Right atrium auricular region (tissue), 2 donors: ENCODE measurements around the gene PPP4C. TPM values are rescaled to one million over a fixed set of nuclear protein-coding genes. Genes with fewer than 3 reads are reported as not detected.

ENCODE experiments used
- DNase-seq: peaks from one replicate; pipeline ENCODE4 v3.0.0-alpha.2; 2019; ENCODE audit warnings: low spot score
- H3K27ac ChIP-seq, 2 donors: fragments of 200-600 bp; sonication (generic); 1 replicate in 1 of 2; 2 replicates in 1 of 2; pipeline ENCODE4 v1.5.1; 2016 to 2019
- H3K27me3 ChIP-seq, 2 donors: fragments of 200-600 bp; sonication (generic); one replicate each; pipeline versions ENCODE4 v1.5.1 to v1.6.0; 2017 to 2019
- H3K36me3 ChIP-seq: fragments of 200-600 bp; sonication (generic); one replicate; pipeline ENCODE4 v1.5.1; 2016
- H3K4me1 ChIP-seq, 2 donors: fragments of 200-600 bp; sonication (generic); one replicate each; pipeline versions ENCODE4 v1.5.1 to v1.6.0; 2017 to 2019
- H3K4me3 ChIP-seq, 2 donors: fragments of 200-600 bp; sonication (generic); 1 replicate in 1 of 2; 2 replicates in 1 of 2; pipeline ENCODE4 v1.5.1; 2017 to 2019; ENCODE audit warnings: mild to moderate bottlenecking in 1 of 2, moderate library complexity in 1 of 2
- H3K9me3 ChIP-seq, 2 donors: fragments of 200-600 bp; sonication (generic); one replicate each; pipeline ENCODE4 v1.5.1; 2019
- CTCF ChIP-seq, 2 donors: fragments of 200-600 bp; sonication (generic); IDR thresholded peaks; one replicate each; pipeline ENCODE4 v1.5.1; 2019; ENCODE audit warnings: antibody characterized with exemption in 2 of 2
- total RNA-seq, 2 donors: library from RNA; depleted of rRNA; stranded (reverse); fragments of >200 nt; gene quantifications; one replicate each; pipeline ENCODE4 v1.1.0, GENCODE V29; 2016

The PPP4C gene
- total RNA-seq, 2 donors from 2014 or later, result 23.2 to 32.7 TPM

- Histone ChIP-seq H3K36me3 (peaks cover 60% of the 10 kb centered on the region), H3K4me1 (peaks cover 0 to 4% of the 10 kb centered on the region in 2 donors), H3K9me3 (no peaks in the 10 kb centered on the region), H3K27ac (no peak overlapping the region), H3K4me3 (no peak overlapping the region), H3K27me3 (no peaks in the 10 kb centered on the region)
- no peak for DNase-seq
- no peak for TF ChIP-seq CTCF (IDR thresholded peaks at IDR 0.05)
Measured at GRCh38 chr16:30115238-30115637, 39.4 kb downstream of the PPP4C start.

DNA sequence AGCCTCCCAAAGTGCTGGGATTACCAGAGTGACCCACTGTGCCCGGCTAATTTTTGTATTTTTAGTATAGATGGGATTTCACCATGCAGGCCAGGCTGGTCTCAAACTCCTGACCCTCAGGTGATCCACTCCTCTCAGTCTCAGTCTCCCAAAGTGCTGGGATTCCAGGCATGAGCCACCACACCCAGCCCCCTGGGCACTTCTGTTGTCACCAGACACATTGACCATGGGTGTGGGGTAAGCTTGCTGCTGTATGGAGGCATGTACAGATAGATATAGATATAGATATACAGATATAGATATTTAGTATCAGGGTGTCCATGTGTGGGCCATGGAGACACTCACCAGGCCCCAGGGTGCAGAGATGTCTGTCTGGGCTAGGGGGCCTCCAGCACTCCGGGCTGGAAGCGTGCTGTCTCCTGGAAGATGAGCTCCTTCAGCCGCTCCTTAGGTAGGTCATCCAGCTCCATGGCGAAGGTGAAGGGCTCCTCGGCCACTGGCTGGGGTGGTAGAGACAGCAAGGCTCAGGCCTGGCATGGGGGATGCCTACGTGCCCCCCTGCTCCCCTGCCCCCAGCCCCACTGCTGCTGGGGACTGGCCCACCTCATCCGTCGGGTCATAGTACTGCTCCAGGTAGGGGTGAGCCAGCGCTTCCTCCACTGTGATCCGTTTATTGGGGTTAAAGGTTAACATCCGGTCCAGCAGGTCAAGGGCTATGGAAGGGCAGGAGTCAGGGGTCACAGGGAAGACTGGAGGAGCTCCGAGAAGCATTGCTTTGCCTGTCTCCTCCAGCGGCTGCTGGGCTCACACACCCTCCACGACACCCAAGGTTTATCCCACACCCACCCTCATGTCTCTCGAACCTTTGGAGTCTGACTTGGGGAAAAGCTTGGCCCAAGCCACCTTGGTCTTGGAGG, 40.8 kb downstream of the PPP4C start:
- no peak for DNase-seq

GRCh38 chr16:30117768-30118167, 42.0 kb downstream of the PPP4C start:
- Histone ChIP-seq H3K9me3 (no peaks in the 10 kb centered on the region), H3K4me3 (no peak overlapping the region), H3K27ac (no peak overlapping the region), H3K36me3 (peaks cover 56% of the 10 kb centered on the region), H3K4me1 (peaks cover 0 to 23% of the 10 kb centered on the region in 2 donors), H3K27me3 (no peaks in the 10 kb centered on the region)
- no peak for TF ChIP-seq CTCF (IDR thresholded peaks at IDR 0.05)
- DNase-seq, result no peak

More for the DNA sequence above, 40.8 kb downstream of the PPP4C start:
- Histone ChIP-seq H3K27me3 (no peaks in the 10 kb centered on the region), H3K4me3 (no peak overlapping the region), H3K4me1 (peaks cover 0 to 15% of the 10 kb centered on the region in 2 donors), H3K36me3 (peaks cover 63% of the 10 kb centered on the region), H3K27ac (no peak overlapping the region), H3K9me3 (no peaks in the 10 kb centered on the region)
- TF ChIP-seq CTCF (IDR thresholded peaks at IDR 0.05), result no peak

DNA sequence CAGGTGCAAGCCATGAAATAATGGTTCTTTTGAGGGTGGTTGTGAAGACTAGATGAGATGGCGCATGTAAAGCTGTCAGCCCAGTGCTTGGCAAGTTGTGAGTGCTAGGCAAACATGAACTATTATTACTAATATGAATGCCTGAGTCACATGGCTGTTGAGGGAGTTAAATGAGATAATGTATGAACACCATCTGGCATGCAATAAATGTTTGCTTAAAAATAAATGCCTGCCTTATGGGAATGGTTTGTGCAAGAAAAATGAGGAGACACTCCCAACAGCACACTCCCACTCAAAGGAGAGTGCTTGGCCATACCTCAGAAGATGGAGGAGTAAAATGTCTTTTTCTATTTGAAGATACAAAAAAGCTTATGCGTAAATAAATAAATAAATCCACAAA, 43.6 kb downstream of the PPP4C start:
- TF ChIP-seq CTCF (IDR thresholded peaks at IDR 0.05), result no peak
- Histone ChIP-seq H3K27ac (no peak overlapping the region), H3K27me3 (no peaks in the 10 kb centered on the region), H3K9me3 (no peaks in the 10 kb centered on the region), H3K4me3 (no peak overlapping the region), H3K36me3 (peaks cover 49% of the 10 kb centered on the region), H3K4me1 (peaks cover 0 to 34% of the 10 kb centered on the region in 2 donors)
- DNase-seq, result no peak

DNA sequence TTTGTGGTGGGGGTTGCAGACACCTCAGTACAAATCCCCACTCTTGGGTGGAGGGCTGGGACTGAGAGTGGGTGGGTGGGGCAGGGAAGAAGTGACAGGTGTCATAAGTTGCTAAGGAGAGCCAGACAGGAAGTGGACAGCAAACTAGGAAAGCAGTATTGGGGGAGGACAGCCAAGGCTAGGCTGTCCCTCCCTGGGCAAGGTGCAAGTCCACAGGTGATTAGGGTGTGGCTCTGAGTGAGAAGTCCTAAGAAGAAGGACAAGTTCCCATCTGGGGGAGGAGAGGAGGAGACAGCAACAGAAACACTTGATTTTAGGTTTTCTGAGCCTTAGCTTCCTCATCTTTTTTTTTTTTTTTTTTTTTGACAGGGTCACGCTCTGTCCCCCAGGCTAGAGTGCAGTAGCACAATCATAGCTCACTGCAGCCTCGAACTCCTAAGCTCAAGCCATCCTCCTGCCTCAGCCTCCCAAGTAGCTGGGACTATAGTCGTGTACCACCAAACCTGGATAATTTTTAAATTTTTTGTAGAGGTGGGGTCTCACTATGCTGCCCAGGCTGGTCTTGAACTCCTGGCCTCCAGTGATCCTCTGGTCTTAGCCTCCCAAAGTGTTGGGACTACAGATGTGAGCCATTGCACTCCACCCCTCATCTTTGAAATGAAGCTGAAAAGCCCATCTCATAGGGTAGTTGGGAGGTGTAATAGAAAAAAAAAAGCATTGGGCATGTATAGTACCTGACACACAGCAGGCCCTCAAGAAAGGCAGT, 44.7 kb downstream of the PPP4C start:
- no peaks in the 10 kb centered on the region for H3K9me3 ChIP-seq
- H3K36me3 ChIP-seq, result peaks cover 48% of the 10 kb centered on the region
- no peak for TF ChIP-seq CTCF (IDR thresholded peaks at IDR 0.05)
- peaks cover 0 to 37% of the 10 kb centered on the region in 2 donors for H3K4me1 ChIP-seq
- H3K27ac ChIP-seq, result peak overlapping the region; percentile 88 to 97
- no peaks in the 10 kb centered on the region for H3K27me3 ChIP-seq
- DNase-seq, result no peak
- H3K4me3 ChIP-seq, result no peak overlapping the region
